ENCODE results near the gene SALL2. TPM values are rescaled to one million over a fixed set of nuclear protein-coding genes. Genes with fewer than 3 reads are reported as not detected.
A peak's percentile ranks its signal among the peaks of the same experiment; 100 is the strongest.

SALL2 gene
- total RNA-seq, 2 experiments from 2014 or later = 4.0 to 4.4 TPM

- H3K4me1 Mint-ChIP-seq = peaks cover 8% of the 10 kb centered on the region
- POLR2A ChIA-PET = interaction anchor here (0.6 kb wide), 1 partner anchor 15 kb away, joined by 3 read pairs; no protein-coding TSS in a partner anchor
- H3K9me3 Mint-ChIP-seq = no peaks in the 10 kb centered on the region
- H3K36me3 Mint-ChIP-seq = peaks cover 3% of the 10 kb centered on the region
- no peak overlapping the region for H3K27ac Mint-ChIP-seq
- peaks cover 44% of the 10 kb centered on the region for H3K27me3 Mint-ChIP-seq
- ATAC-seq (ENCODE audit: low read depth) (no peak), DNase-seq (no peak)
- peak overlapping the region; percentile 21 for H3K4me3 Mint-ChIP-seq
Observed at GRCh38 chr14:21537090-21537424, 10.9 kb upstream of the SALL2 start.

DNA sequence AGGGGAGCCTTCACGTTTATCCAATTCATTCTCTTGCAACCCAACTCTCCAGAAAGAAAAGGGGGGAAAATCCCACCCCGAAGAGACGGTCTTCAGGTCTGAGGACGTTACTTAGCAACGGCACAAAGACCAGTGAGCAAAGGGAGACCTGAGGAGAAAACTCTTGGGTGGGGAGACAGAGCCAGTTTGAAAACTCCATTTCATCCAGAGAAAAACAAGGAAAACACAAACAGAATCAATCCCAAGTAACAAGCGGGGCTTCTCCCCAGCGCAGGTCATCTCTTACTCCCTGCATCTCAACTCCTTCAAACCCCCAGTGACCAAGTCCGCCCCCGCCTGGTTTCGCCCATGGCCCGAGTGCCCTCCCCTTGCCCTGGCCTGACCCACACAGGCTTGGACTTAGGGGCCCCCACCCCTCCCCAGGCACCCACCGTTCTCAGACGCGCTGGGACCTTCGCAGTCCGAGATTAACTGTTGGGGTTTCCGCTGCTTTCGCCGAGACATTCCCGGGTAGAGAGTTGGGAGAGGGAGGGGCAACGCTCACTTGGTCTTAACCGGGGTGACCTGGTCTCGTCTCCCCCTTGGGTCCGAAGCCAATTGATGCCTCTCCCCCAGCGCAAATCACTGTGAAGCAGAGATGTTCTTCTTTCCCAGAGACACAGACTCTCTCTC is 10.4 kb upstream of the SALL2 start:
- Mint-ChIP-seq H3K4me3 (peak overlapping the region; percentile 21), H3K4me1 (peaks cover 8% of the 10 kb centered on the region), H3K36me3 (peaks cover 3% of the 10 kb centered on the region), H3K27me3 (peaks cover 44% of the 10 kb centered on the region), H3K9me3 (no peaks in the 10 kb centered on the region), H3K27ac (no peak overlapping the region)
- DNase-seq (no peak), ATAC-seq (ENCODE audit: low read depth) (no peak)
- POLR2A ChIA-PET = interaction anchor here (0.6 kb wide), 1 partner anchor 16 kb away, joined by 3 read pairs; no protein-coding TSS in a partner anchor

DNA sequence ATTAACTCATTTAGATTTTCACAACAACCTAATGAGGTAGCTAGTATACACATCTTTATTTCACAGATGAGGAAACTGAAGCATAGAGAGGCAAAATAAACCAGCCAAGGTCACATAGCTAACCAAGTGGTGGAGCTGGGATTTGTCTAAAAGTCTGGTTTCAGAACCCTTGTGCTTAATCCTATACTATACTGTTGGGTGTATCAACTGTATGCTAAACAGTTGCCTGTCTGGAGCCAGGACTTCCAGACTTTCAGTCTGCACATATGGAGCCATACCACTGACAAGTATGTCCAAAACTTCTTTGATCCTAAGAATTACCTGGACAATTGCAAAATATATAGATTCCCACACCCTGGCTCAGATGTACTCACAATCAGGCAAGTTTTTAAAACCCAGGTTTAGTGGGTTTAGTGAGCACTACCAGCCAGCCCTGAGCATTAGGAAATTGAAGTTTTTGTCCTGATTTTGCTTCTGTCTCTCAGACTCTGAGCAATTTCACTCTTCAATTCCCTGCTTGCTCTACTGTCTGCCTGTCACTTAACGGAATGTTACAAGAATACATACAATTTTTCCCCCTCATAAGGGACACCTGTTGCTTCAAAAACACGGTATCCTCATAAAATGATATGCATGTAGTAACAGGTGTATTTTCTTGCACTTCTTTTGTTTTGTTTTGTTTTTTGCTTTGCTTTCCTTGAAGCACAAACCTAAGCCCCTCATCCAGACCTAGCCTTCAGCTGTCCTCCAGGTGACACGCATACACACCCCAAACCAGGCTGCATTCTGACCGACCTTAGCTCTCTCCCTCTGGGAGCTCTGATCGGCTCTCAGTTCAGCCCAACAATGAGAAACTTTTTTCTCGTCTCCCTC is 9.6 kb upstream of the SALL2 start:
- ATAC-seq (ENCODE audit: low read depth) (no peak), DNase-seq (no peak)
- Mint-ChIP-seq H3K9me3 (no peaks in the 10 kb centered on the region), H3K36me3 (peaks cover 3% of the 10 kb centered on the region), H3K27me3 (peaks cover 44% of the 10 kb centered on the region), H3K4me3 (no peak overlapping the region), H3K4me1 (peaks cover 8% of the 10 kb centered on the region), H3K27ac (no peak overlapping the region)
- POLR2A ChIA-PET = no interaction called here

GRCh38 chr14:21534576-21534975 is 8.4 kb upstream of the SALL2 start:
- H3K4me3 Mint-ChIP-seq = no peak overlapping the region
- H3K9me3 Mint-ChIP-seq = no peaks in the 10 kb centered on the region
- no peak for DNase-seq
- ATAC-seq (ENCODE audit: low read depth) = no peak
- H3K27ac Mint-ChIP-seq = no peak overlapping the region
- peaks cover 44% of the 10 kb centered on the region for H3K27me3 Mint-ChIP-seq
- POLR2A ChIA-PET = no interaction called here
- peaks cover 8% of the 10 kb centered on the region for H3K4me1 Mint-ChIP-seq
- H3K36me3 Mint-ChIP-seq = peaks cover 3% of the 10 kb centered on the region

GRCh38 chr14:21533294-21533693 is 7.1 kb upstream of the SALL2 start:
- Mint-ChIP-seq H3K36me3 (peaks cover 3% of the 10 kb centered on the region), H3K27ac (no peak overlapping the region), H3K4me3 (no peak overlapping the region), H3K4me1 (peaks cover 8% of the 10 kb centered on the region), H3K27me3 (peaks cover 34% of the 10 kb centered on the region), H3K9me3 (no peaks in the 10 kb centered on the region)
- ATAC-seq (ENCODE audit: low read depth) (no peak), DNase-seq (no peak)
- POLR2A ChIA-PET = no interaction called here

DNA sequence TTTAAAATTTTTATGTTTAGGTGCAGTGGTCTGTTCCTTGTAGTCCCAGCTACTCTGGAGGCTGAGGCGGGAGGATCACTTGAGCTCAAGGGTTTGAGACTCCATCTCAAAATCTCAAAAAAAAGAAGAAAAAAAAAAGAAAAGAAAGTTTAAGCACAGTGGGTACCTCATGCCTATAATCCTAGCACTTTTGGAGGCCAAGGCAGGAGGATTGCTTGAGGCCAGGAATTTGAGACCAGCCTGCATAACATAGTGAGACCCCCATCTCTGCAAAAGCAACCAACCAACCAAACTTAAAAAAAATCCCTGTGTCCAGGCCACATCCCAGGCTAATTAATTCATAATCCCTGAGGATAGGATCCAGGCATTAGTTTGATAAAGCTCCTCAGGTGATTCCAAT is 3.4 kb upstream of the SALL2 start:
- POLR2A ChIA-PET = interaction anchor here (2.8 kb wide), 1 partner anchor 18 kb away, joined by 8 read pairs; the partner anchor contains the start of gene METTL3
- H3K36me3 Mint-ChIP-seq = no peaks in the 10 kb centered on the region
- no peak for DNase-seq
- peaks cover 6% of the 10 kb centered on the region for H3K27me3 Mint-ChIP-seq
- peaks cover 10% of the 10 kb centered on the region for H3K4me1 Mint-ChIP-seq
- H3K27ac Mint-ChIP-seq = no peak overlapping the region
- no peaks in the 10 kb centered on the region for H3K9me3 Mint-ChIP-seq
- H3K4me3 Mint-ChIP-seq = no peak overlapping the region
- ATAC-seq (ENCODE audit: low read depth) = no peak

DNA sequence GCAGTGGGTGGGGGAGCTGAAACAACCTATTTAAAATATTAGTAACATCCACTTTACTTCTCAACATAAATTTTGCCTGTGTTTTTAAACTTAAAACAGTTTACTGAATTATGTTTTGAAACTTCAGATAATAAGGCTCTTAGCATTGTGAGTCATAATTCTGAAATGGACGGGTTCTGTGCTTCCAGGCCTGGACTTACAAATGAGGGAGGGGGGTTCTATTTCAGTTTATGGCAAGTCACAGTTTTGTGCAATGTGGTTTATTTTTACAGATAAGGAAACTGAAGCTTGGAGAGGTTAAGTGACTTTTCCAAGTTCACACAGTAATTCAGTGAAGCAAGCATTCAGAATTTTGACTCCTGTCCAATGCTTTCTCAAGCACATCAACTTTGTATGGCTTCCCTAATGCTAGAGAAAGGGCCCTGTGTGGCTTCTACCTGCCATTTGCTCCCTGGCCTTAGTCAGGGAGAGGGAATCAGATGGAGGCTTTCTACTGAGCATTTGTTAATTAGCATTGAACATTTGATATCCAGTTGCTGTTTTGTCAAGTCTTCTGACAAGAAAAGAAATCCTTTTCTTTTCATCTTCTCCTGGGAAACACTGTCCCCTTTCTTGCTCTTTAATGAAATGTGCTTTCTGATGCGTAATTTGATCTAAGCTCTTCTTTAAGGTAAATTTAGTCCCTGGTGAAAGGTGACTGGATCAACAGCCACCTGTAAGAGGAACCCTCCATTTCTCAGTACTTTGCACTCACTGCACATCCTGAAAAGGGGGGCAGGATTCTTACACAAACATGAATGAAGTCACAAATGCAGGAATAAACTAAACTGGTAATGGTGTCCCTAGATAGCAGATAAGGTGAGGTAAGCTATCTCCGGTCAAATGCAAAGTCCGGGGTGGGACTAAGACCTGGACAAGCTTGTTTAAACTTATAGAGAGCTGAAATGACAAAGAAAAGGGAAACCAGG is 2.5 kb upstream of the SALL2 start:
- H3K27me3 Mint-ChIP-seq = peaks cover 2% of the 10 kb centered on the region
- no peaks in the 10 kb centered on the region for H3K9me3 Mint-ChIP-seq
- POLR2A ChIA-PET = interaction anchor here (2.8 to 5.4 kb wide), 2 partner anchors 17 kb away, joined by 8 to 48 read pairs; partner anchors contain the start of gene METTL3
- no peak overlapping the region for H3K4me3 Mint-ChIP-seq
- no peaks in the 10 kb centered on the region for H3K36me3 Mint-ChIP-seq
- DNase-seq (no peak), ATAC-seq (ENCODE audit: low read depth) (no peak)
- peaks cover 9% of the 10 kb centered on the region for H3K4me1 Mint-ChIP-seq
- no peak overlapping the region for H3K27ac Mint-ChIP-seq

GRCh38 chr14:21527318-21527679 is 1.2 kb upstream of the SALL2 start:
- DNase-seq (no peak), ATAC-seq (ENCODE audit: low read depth) (no peak)
- Mint-ChIP-seq H3K27me3 (peaks cover 2% of the 10 kb centered on the region), H3K9me3 (no peaks in the 10 kb centered on the region), H3K4me1 (peaks cover 9% of the 10 kb centered on the region), H3K36me3 (no peaks in the 10 kb centered on the region), H3K4me3 (peak overlapping the region; percentile 85), H3K27ac (no peak overlapping the region)
- POLR2A ChIA-PET = interaction anchor here (0.9 to 5.4 kb wide), 2 partner anchors 16 to 72 kb away, joined by 5 to 48 read pairs; partner anchors contain the start of gene METTL3

- DNase-seq (no peak), ATAC-seq (ENCODE audit: low read depth) (no peak)
- POLR2A ChIA-PET = interaction anchor here (0.6 to 5.4 kb wide), 8 partner anchors 15 to 1001 kb away, joined by 3 to 48 read pairs (median 5); partner anchors contain the start of genes METTL3, RAB2B and TOX4
- Mint-ChIP-seq H3K27me3 (peaks cover 2% of the 10 kb centered on the region), H3K27ac (peak overlapping the region; percentile 26), H3K9me3 (no peaks in the 10 kb centered on the region), H3K36me3 (no peaks in the 10 kb centered on the region), H3K4me3 (peak overlapping the region; percentile 85), H3K4me1 (peaks cover 9% of the 10 kb centered on the region)
Observed at GRCh38 chr14:21526672-21527317, 649 bp upstream of the SALL2 start.

- POLR2A ChIA-PET = interaction anchor here (1.0 to 5.4 kb wide), 5 partner anchors 9 to 535 kb away, joined by 3 to 48 read pairs (median 4); partner anchors contain the start of genes METTL3, RAB2B and TOX4
- DNase-seq (no peak), ATAC-seq (ENCODE audit: low read depth) (no peak)
- peaks cover 9% of the 10 kb centered on the region for H3K4me1 Mint-ChIP-seq
- no peaks in the 10 kb centered on the region for H3K9me3 Mint-ChIP-seq
- H3K27me3 Mint-ChIP-seq = peaks cover 5% of the 10 kb centered on the region
- no peaks in the 10 kb centered on the region for H3K36me3 Mint-ChIP-seq
- H3K4me3 Mint-ChIP-seq = peak overlapping the region; percentile 85
- peak overlapping the region; percentile 77 for H3K27ac Mint-ChIP-seq
Observed at GRCh38 chr14:21525571-21525961, 580 bp downstream of the SALL2 start.

DNA sequence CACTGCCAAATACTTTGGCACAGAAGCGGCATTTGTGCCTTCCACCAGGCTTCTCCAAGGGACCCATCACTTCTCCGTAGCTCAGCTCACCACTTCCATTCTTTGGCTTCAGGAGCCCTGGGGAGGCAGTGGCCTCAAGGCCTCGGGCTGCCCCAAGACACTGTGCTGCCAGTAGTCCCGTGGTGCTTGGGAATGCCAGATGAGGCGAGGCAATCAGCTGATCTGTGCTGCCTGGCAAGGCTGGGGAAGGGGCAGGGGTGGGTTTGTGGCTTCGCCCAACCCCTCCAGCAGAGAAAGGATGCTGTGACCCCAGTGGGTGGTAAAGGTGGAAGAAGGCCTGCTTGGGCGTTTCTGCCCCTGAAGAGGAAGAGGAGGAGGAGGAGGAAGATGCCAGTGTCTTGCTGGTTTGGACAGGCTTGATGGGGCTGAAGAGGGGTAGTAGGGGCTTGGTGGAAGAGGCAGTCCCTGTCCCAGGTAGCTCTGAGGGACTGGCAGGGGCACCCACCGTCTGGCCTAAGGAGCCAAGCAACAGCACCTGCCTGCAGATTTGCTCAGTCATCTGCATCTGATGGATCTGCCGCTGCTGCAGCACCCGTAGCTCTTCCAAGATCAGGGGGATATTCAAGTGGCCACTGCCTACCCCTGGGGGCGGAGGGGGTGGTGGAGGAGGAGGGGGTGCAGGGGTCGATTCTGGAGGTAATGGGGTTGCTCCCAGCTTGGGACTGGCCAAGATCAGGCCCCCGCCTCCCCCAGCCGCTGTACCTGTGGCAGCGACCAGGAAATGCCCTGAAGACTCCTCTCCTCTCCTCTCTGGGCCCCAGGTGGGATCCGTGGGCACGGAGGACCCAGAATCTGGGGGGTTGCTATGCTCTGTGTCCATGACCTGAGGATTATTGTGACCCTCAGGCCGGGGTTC is 1.3 kb downstream of the SALL2 start:
- POLR2A ChIA-PET = interaction anchor here (1.2 to 5.4 kb wide), 2 partner anchors 13 to 88 kb away, joined by 4 to 48 read pairs; partner anchors contain the start of gene METTL3
- Mint-ChIP-seq H3K9me3 (no peaks in the 10 kb centered on the region), H3K4me3 (peak overlapping the region; percentile 85), H3K27ac (peak overlapping the region; percentile 77), H3K4me1 (peaks cover 9% of the 10 kb centered on the region), H3K36me3 (no peaks in the 10 kb centered on the region), H3K27me3 (peaks cover 3% of the 10 kb centered on the region)
- ATAC-seq (ENCODE audit: low read depth) (no peak), DNase-seq (no peak)
